MM.1S (cell line): Measurements from ENCODE around the gene FHL1.

Experiments
- DNase-seq: peaks from one replicate; pipeline ENCODE4 v3.0.0-alpha.2; 2015
- H2AFZ ChIP-seq: fragments of 300-600 bp; sonication (generic); 2 replicates; pipeline ENCODE4 v1.6.0; 2016; ENCODE audit warnings: antibody characterized with exemption, low read length
- H3F3A ChIP-seq: fragments of 300-600 bp; sonication (generic); 2 replicates; pipeline ENCODE4 v1.6.1; 2016; ENCODE audit warnings: mild to moderate bottlenecking, antibody characterized with exemption, low read length, moderate library complexity, mixed read lengths; ENCODE audit not compliant: insufficient read depth
- H3K27ac ChIP-seq: fragments of 300-600 bp; sonication (generic); 2 replicates; pipeline ENCODE4 v1.5.1; 2016; ENCODE audit warnings: mild to moderate bottlenecking, low read length
- H3K27me3 ChIP-seq: fragments of 300-600 bp; sonication (generic); replicated peaks from 2 replicates; pipeline ENCODE4 v1.6.0; 2016; ENCODE audit warnings: low read length; ENCODE audit not compliant: insufficient read depth
- H3K36me3 ChIP-seq: fragments of 300-600 bp; sonication (generic); replicated peaks from 2 replicates; pipeline ENCODE4 v1.6.1; 2016; ENCODE audit warnings: mild to moderate bottlenecking, low read length, mixed read lengths; ENCODE audit not compliant: insufficient read depth
- H3K4me1 ChIP-seq: fragments of 300-600 bp; sonication (generic); 2 replicates; pipeline ENCODE4 v1.6.1; 2016; ENCODE audit warnings: low read length, mixed read lengths
- H3K4me2 ChIP-seq: fragments of 300-600 bp; sonication (generic); 2 replicates; pipeline ENCODE4 v1.6.0; 2016; ENCODE audit warnings: low read depth, low read length
- H3K4me3 ChIP-seq: fragments of 300-600 bp; sonication (generic); 2 replicates; pipeline ENCODE4 v1.5.1; 2016; ENCODE audit warnings: low read length, mixed read lengths
- H3K79me2 ChIP-seq: fragments of 300-600 bp; sonication (generic); 2 replicates; pipeline ENCODE4 v1.6.1; 2016; ENCODE audit warnings: mixed run types, low read length, mixed read lengths
- H3K9ac ChIP-seq: fragments of 300-600 bp; sonication (generic); 2 replicates; pipeline ENCODE4 v1.6.1; 2016; ENCODE audit warnings: low read length, mixed read lengths
- H3K9me2 ChIP-seq: fragments of 300-600 bp; sonication (generic); replicated peaks from 2 replicates; pipeline ENCODE4 v1.6.1; 2016; ENCODE audit warnings: mild to moderate bottlenecking, low read length, mixed read lengths; ENCODE audit not compliant: insufficient read depth
- H3K9me3 ChIP-seq: fragments of 300-600 bp; sonication (generic); replicated peaks from 2 replicates; pipeline ENCODE4 v1.6.1; 2016; ENCODE audit warnings: mild to moderate bottlenecking, low read length, mixed read lengths; ENCODE audit not compliant: insufficient read depth
- H4K20me1 ChIP-seq: fragments of 300-600 bp; sonication (generic); 2 replicates; pipeline ENCODE4 v1.6.1; 2016; ENCODE audit warnings: mild to moderate bottlenecking, low read length, moderate library complexity, mixed read lengths; ENCODE audit not compliant: insufficient read depth
- CTCF ChIP-seq: fragments of 300-600 bp; sonication (generic); IDR thresholded peaks from 2 replicates; pipeline ENCODE4 v1.5.1; 2016; ENCODE audit warnings: antibody characterized with exemption, low read length, mixed read lengths
- EZH2 ChIP-seq: fragments of 300-600 bp; sonication (generic); optimal IDR thresholded peaks from 2 replicates; pipeline ENCODE3; 2017; ENCODE audit warnings: low read depth, mild to moderate bottlenecking, antibody characterized with exemption, low read length, mixed read lengths
- EZH2phosphoT487 ChIP-seq: fragments of 300-600 bp; sonication (generic); IDR thresholded peaks from 2 replicates; pipeline ENCODE4 v1.6.1; 2018; ENCODE audit warnings: antibody characterized with exemption, low read length

FHL1 gene

GRCh38 chrX:136143711-136144110, 3.6 kb upstream of the FHL1 start:
- Histone ChIP-seq H3F3A (no peaks in the 10 kb centered on the region), H3K79me2 (peaks cover 12% of the 10 kb centered on the region), H3K4me3 (0 out of 2 replicates have a peak overlapping the region, but pooled peaks have one; percentile 17), H3K27me3 (no peaks in the 10 kb centered on the region), H2AFZ (0 out of 2 replicates have a peak overlapping the region, but pooled peaks have one; percentile 8), H3K4me2 (no peak overlapping the region; the same call in 1 of the 2 replicates), H3K9me2 (no peaks in the 10 kb centered on the region), H3K4me1 (peaks cover 4% of the 10 kb centered on the region; the same call in 1 of the 2 replicates), H3K9me3 (no peaks in the 10 kb centered on the region), H3K9ac (no peak overlapping the region), H3K27ac (no peak overlapping the region), H4K20me1 (no peaks in the 10 kb centered on the region), H3K36me3 (no peaks in the 10 kb centered on the region)
- TF ChIP-seq EZH2 (no peak), EZH2phosphoT487 (no peak), CTCF (no peak)
- DNase-seq = peak; percentile 19

- peak overlapping the region; percentile 1; the same call in 1 of the 2 replicates for H3K27ac ChIP-seq
- TF ChIP-seq EZH2 = no peak
- no peak for TF ChIP-seq EZH2phosphoT487
- no peak for TF ChIP-seq CTCF
Observed at GRCh38 chrX:136146614-136147314, 569 bp upstream of the FHL1 start.

GRCh38 chrX:136147976-136148375, 643 bp downstream of the FHL1 start:
- Histone ChIP-seq H4K20me1 (no peaks in the 10 kb centered on the region), H3K9me2 (no peaks in the 10 kb centered on the region), H3K79me2 (peaks cover 53% of the 10 kb centered on the region), H3K4me3 (peak overlapping the region; percentile 54; the same call in 1 of the 2 replicates), H3K4me1 (peaks cover 4% of the 10 kb centered on the region; the same call in 1 of the 2 replicates), H3K9me3 (no peaks in the 10 kb centered on the region), H3F3A (no peaks in the 10 kb centered on the region), H2AFZ (no peak overlapping the region), H3K36me3 (no peaks in the 10 kb centered on the region), H3K27ac (no peak overlapping the region), H3K4me2 (no peak overlapping the region; the same call in 1 of the 2 replicates), H3K27me3 (no peaks in the 10 kb centered on the region), H3K9ac (peak overlapping the region; percentile 59; the same call in 1 of the 2 replicates)
- DNase-seq = no peak
- TF ChIP-seq CTCF (no peak), EZH2 (no peak), EZH2phosphoT487 (no peak)

More at GRCh38 chrX:136146614-136147314, 569 bp upstream of the FHL1 start:
- peak overlapping the region; percentile 80 for H3K9ac ChIP-seq
- H3K4me2 ChIP-seq = peak overlapping the region; percentile 71
- no peaks in the 10 kb centered on the region for H3K9me2 ChIP-seq
- no peaks in the 10 kb centered on the region for H3K27me3 ChIP-seq
- H2AFZ ChIP-seq = peak overlapping the region; percentile 47; the same call in 1 of the 2 replicates
- H3K4me1 ChIP-seq = peaks cover 4% of the 10 kb centered on the region; the same call in 1 of the 2 replicates
- no peaks in the 10 kb centered on the region for H4K20me1 ChIP-seq
- H3K4me3 ChIP-seq = peak overlapping the region; percentile 67
- H3F3A ChIP-seq = no peaks in the 10 kb centered on the region
- H3K36me3 ChIP-seq = no peaks in the 10 kb centered on the region
- H3K79me2 ChIP-seq = peaks cover 41% of the 10 kb centered on the region
- H3K9me3 ChIP-seq = no peaks in the 10 kb centered on the region
- peak; percentile 47 for DNase-seq
